ENCODE data around the gene FAAP24.
"Not testable (repeated sequence)": the region's sequence is repeated elsewhere in the genome, so short reads cannot be mapped to it uniquely, and the experiment has no call there.

The FAAP24 gene

DNA sequence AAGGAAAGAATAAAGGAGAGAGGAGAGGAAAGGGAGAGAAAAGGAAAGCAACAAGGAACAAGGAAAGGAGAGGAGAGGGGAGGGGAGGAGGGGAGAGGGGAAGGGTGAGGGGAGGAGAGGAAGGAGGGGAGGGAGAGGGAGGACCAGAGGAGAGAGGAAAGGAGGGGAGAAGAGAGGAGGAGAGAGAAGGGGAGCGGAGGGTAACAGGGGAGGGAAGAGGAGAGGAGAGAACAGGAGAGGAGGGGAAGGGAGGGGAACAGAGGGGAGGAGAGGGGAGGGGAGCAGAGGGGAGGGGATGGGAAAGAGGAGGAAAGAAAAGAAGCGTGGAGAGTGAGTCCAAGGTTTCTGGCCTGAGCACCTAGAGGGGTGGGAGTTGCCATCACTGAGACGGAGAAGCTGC lies 26.7 kb downstream of the FAAP24 start:
- H3K4me3 ChIP-seq (ENCODE audit: low read depth, low read length), result no peak overlapping the region
- no peak for DNase-seq (ENCODE audit: low read depth)
- TF ChIP-seq, protein P1, sequence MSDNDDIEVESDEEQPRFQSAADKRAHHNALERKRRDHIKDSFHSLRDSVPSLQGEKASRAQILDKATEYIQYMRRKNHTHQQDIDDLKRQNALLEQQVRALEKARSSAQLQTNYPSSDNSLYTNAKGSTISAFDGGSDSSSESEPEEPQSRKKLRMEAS (IDR thresholded peaks at IDR 0.05; ENCODE audit: low read depth, low read length), result no peak
- no peak for TF ChIP-seq MYC (IDR thresholded peaks at IDR 0.05; ENCODE audit: low read depth, low read length)
- TF ChIP-seq, protein P2, sequence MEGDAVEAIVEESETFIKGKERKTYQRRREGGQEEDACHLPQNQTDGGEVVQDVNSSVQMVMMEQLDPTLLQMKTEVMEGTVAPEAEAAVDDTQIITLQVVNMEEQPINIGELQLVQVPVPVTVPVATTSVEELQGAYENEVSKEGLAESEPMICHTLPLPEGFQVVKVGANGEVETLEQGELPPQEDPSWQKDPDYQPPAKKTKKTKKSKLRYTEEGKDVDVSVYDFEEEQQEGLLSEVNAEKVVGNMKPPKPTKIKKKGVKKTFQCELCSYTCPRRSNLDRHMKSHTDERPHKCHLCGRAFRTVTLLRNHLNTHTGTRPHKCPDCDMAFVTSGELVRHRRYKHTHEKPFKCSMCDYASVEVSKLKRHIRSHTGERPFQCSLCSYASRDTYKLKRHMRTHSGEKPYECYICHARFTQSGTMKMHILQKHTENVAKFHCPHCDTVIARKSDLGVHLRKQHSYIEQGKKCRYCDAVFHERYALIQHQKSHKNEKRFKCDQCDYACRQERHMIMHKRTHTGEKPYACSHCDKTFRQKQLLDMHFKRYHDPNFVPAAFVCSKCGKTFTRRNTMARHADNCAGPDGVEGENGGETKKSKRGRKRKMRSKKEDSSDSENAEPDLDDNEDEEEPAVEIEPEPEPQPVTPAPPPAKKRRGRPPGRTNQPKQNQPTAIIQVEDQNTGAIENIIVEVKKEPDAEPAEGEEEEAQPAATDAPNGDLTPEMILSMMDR (IDR thresholded peaks at IDR 0.05; ENCODE audit: low read depth, low read length), result no peak
- TF ChIP-seq POLR2A (IDR thresholded peaks at IDR 0.05; ENCODE audit: extremely low read depth, insufficient read length), result no peak

DNA sequence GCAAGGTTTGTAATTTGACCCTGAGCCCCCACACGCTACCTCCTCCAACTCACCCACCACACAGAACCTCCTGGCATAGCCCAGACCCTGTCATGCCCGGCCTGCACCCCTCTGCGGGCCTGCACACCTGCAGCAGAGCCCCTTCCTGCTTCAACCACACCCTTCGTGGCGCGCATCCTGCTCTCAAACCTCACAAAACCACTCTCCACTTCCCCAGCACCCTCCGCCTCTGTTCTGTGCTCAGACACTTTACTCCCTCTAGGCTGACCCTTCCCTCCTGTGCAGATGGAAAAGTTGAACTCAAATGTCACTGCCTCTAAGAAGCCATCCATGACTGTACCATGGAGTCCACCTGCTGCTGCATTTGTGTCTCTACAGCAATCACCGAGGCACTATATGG lies 28.5 kb downstream of the FAAP24 start:
- no peak overlapping the region for H3K4me3 ChIP-seq (ENCODE audit: low read depth, low read length)
- no peak for DNase-seq (ENCODE audit: low read depth)
- TF ChIP-seq MYC (IDR thresholded peaks at IDR 0.05; ENCODE audit: low read depth, low read length) (no peak), POLR2A (IDR thresholded peaks at IDR 0.05; ENCODE audit: extremely low read depth, insufficient read length) (no peak)
- TF ChIP-seq, protein P1 (IDR thresholded peaks at IDR 0.05; ENCODE audit: low read depth, low read length), result no peak
- TF ChIP-seq, protein P2 (IDR thresholded peaks at IDR 0.05; ENCODE audit: low read depth, low read length), result no peak

DNA sequence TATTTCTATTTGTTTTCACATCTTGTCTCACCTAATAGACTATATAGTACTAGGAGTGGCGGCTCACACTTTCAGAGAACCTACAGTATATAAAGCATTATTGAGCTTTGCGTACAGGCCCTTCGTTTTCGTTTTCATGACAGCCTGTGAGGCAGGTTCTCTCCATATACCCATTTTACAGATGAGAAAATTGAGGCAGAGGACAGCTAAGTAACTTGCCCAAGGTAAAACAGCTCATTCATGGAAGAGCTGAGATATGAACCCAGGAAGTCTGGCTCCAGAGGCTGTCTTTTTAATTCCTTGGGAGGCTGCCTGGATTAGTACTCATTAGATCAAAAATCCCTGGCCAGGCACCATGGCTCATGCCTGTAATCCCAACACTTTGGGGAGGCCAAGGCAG lies 28.9 kb downstream of the FAAP24 start:
- no peak overlapping the region for H3K4me3 ChIP-seq (ENCODE audit: low read depth, low read length)
- no peak for TF ChIP-seq MYC (IDR thresholded peaks at IDR 0.05; ENCODE audit: low read depth, low read length)
- TF ChIP-seq, protein P2 (IDR thresholded peaks at IDR 0.05; ENCODE audit: low read depth, low read length), result no peak
- TF ChIP-seq POLR2A (IDR thresholded peaks at IDR 0.05; ENCODE audit: extremely low read depth, insufficient read length), result no peak
- TF ChIP-seq, protein P1 (IDR thresholded peaks at IDR 0.05; ENCODE audit: low read depth, low read length), result no peak
- no peak for DNase-seq (ENCODE audit: low read depth)

DNA sequence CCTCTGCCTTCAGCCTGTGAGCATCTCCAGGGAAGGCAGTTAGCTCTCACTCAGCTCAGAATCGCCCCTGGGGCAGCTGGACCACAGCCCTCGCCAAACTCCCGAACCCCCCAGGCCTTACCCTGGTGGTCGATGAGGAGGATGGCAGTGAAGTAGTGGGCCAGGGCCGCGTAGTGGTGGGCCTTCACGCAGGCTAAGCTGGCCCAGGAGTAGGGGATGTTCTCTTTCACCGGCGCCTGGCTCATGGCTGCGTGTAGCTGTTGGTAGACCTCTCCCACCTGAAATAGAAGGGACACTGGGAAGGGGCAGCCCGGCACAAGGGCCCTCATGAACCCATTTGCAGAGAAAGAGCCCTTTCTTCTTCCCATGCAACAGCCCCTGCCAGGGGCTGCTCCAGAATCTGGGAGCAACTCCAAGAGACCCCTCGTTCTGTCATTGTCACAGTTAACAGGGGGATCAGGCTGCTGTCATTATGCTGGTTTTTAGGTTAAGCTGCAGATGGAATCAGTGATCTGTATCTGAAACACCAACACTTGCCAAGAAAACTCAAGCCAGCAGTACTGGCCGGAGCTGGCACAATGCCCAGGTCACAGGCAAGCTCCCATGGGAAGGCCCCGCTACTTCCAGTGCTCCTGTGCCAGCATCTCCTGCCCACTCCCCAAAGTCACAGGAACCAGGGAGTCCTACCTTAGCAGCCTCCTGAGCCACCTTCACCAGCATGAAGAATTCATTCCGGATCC lies 30.3 kb downstream of the FAAP24 start:
- H3K4me3 ChIP-seq (ENCODE audit: low read depth, low read length); DNase-seq (ENCODE audit: low read depth): not testable (repeated sequence)

DNA sequence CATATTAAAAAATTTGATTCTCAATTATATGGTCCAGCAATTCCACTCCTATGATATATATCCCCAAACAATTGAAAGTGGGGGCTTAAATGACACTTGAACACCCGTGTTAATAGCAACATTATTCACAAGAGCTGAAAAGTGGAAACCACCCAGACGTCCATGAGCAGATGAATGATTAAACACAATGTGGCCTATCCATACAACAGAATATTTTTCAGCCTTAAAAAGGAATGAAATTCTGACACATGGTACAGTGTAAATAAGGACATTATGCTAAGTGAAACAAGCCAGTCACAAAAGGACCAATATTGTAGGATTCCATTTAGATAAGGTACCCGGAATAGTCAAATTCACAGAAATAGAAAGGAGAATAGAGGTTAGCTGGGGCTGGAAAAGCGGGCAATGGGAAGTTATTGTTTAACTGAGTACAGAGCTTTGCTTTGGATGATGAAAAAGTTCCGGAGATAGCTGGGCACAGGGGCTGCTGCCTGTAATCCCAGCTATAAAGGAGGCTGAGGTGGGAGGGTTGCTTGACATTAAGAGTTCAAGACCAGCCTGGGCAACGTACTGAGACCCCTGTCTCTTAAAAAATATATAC lies 31.5 kb downstream of the FAAP24 start:
- DNase-seq (ENCODE audit: low read depth), result not testable (repeated sequence)

DNA sequence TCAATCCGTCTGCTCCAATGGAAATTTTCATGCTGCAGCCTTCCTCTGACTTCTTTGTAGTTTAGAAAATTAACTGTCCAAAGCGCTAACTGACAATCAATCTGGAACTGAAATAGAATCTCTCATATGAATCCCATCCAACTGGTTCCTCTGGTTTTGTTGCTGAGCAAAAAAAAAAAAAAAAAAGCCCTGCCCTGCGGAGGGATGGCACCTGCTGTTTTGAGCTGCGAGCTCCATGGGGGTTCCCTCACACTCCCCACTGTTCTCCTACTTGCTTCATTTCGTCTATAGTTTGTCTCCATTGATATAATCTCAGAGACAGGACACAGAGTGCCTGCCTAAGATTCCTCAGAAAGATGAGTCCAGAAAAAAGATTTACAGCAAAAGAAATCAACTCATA lies 33.4 kb downstream of the FAAP24 start:
- TF ChIP-seq POLR2A (IDR thresholded peaks at IDR 0.05; ENCODE audit: extremely low read depth, insufficient read length) (no peak), MYC (IDR thresholded peaks at IDR 0.05; ENCODE audit: low read depth, low read length) (no peak)
- TF ChIP-seq, protein P1 (IDR thresholded peaks at IDR 0.05; ENCODE audit: low read depth, low read length), result no peak
- TF ChIP-seq, protein P2 (IDR thresholded peaks at IDR 0.05; ENCODE audit: low read depth, low read length), result no peak
- H3K4me3 ChIP-seq (ENCODE audit: low read depth, low read length), result no peak overlapping the region
- DNase-seq (ENCODE audit: low read depth), result no peak

More for the DNA sequence above, 31.5 kb downstream of the FAAP24 start:
- H3K4me3 ChIP-seq (ENCODE audit: low read depth, low read length), result not testable (repeated sequence)

DNA sequence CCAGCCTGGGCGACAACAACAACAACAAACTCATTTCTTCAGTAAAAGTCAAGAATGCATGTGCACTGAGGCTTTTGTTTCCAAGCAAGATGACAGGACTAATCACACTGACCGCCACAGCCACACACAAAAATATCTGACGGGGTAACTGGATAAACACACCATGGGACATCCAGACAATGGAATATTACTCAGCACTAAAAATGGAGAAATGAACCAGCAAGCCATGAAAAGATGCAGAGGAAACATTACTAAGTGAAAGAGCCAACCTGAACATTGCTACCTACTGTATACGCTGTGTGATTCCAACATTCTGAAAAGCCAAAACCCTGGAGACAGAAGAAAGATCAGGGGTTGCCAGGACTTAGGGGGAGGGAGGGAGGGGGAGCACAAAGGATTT lies 36.7 kb downstream of the FAAP24 start:
- TF ChIP-seq, protein P2 (IDR thresholded peaks at IDR 0.05; ENCODE audit: low read depth, low read length), result no peak
- TF ChIP-seq, protein P1 (IDR thresholded peaks at IDR 0.05; ENCODE audit: low read depth, low read length), result no peak
- no peak for TF ChIP-seq POLR2A (IDR thresholded peaks at IDR 0.05; ENCODE audit: extremely low read depth, insufficient read length)
- TF ChIP-seq MYC (IDR thresholded peaks at IDR 0.05; ENCODE audit: low read depth, low read length), result no peak
- no peak overlapping the region for H3K4me3 ChIP-seq (ENCODE audit: low read depth, low read length)
- DNase-seq (ENCODE audit: low read depth), result no peak

DNA sequence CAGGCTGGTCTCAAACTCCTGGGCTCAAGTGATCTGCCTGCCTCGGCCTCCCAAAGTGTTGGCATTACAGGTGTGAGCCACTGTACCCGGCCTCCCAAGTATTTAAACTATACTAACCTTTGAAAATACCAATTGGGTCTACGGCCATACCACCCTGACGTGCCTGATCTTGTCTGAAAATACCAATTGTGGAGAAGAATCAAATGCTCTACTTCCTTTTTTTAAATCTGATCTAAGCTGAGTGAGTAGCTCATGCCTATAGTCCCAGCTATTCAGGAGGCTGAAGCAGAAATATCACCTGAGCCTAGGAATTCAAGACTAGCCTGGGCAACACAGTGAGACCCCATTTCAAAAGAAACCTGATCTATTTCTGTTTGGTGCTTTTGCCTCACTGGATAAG lies 38.8 kb downstream of the FAAP24 start:
- DNase-seq (ENCODE audit: low read depth); H3K4me3 ChIP-seq (ENCODE audit: low read depth, low read length): not testable (repeated sequence)
